Measurements from ENCODE around the gene PIP5K1C. TPM values are rescaled to one million over a fixed set of nuclear protein-coding genes. Genes with fewer than 3 reads are reported as not detected.

Gene PIP5K1C
- total RNA-seq, 6 experiments from 2014 or later: 5.3 to 9.8 (median 7.6) TPM

DNA sequence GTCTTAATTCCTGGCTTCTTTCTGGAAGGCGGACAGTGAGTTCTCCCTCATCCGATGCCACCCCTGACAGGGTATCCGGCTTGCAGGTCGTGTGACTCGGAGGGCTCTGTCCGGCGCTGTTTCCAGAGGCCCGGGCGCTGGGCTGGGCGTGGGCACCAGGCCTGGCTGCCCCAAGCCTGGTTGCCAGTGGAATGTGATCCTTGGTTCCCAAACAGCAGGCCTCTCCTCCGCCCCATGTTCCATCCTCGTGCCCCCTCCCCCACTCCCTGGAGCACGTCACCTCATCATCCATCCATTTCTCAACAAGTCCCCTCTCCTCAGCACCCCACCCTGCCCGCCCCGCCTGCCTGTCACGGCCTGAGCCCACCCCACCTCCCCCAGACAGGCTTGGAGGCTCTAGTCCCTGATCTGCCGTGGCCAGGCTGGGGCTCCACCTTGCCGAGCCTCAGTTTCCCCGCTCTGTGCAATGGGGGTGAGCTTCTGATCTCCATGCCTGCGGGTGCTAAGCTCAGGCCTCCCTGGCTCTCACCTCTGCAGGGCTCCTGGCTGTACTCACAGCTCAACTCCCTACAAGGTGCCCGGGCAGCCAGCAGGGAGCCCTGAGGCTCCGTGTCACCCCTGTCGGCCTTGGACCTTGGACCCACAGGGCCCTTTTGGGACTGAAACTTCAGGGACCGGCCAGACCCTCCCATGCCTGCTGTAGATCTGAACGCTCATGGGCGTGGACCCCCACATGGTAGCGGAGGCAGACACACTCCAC is 95.9 kb downstream of the PIP5K1C start:
- Histone ChIP-seq H3K4me1 (peaks cover 0 to 11% (median 0%) of the 10 kb centered on the region in 4 donors), H3K4me3 (peak overlapping the region; percentile 7 to 29 (median 7)), H3K27me3 (no peaks in the 10 kb centered on the region), H3K9me3 (no peaks in the 10 kb centered on the region), H3K27ac (peak overlapping the region in 2 of 3 donors; percentile 10 to 47), H3K36me3 (no peaks in the 10 kb centered on the region)
- TF ChIP-seq, protein P1, sequence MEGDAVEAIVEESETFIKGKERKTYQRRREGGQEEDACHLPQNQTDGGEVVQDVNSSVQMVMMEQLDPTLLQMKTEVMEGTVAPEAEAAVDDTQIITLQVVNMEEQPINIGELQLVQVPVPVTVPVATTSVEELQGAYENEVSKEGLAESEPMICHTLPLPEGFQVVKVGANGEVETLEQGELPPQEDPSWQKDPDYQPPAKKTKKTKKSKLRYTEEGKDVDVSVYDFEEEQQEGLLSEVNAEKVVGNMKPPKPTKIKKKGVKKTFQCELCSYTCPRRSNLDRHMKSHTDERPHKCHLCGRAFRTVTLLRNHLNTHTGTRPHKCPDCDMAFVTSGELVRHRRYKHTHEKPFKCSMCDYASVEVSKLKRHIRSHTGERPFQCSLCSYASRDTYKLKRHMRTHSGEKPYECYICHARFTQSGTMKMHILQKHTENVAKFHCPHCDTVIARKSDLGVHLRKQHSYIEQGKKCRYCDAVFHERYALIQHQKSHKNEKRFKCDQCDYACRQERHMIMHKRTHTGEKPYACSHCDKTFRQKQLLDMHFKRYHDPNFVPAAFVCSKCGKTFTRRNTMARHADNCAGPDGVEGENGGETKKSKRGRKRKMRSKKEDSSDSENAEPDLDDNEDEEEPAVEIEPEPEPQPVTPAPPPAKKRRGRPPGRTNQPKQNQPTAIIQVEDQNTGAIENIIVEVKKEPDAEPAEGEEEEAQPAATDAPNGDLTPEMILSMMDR (IDR thresholded peaks at IDR 0.05): no peak
- no peak for TF ChIP-seq POLR2A (IDR thresholded peaks at IDR 0.05)
- ATAC-seq (no peak), DNase-seq (no peak)
- intact Hi-C loops (cut with DNase I): no loop called here
- 51% methylated on average over 7 of the region's 27 CpGs for WGBS (ENCODE audit: insufficient coverage, low coverage, low lambda C conversion rate, missing lambda C conversion rate)

DNA sequence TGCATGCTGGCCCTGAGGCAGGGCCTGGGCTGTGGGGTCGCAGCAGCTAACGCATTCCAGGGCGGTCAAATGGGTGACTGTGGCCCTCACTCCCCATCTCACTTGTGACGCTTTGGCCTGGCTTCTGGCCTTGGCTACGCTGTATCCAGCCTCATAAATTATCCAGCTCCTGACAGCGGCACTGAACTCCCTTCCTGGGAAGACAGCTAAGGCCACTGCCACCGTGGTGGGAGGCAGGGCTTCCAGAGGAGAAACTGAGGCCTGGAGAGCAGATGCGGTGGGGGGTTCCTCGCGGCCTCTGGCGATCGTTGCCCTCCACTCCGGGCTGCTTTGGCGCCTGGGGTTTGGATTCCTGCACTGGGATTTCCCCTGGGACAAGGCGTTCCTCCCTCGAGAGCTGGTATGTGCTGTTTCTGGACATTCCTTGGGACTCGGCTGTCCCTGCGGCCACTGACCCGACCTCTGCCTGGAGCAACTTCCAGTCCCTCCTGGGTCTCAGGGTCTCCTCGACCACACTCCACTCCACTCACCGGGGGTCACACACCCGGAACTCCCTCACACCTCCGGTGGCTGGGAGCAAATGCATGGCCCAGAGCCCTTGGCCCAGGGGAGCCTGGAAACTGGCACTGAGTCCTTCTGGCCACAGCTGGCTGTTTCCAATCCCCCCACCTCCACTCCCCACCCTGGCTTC is 97.0 kb downstream of the PIP5K1C start:
- DNase-seq: peak in 1 of 3 donors; percentile 53
- peak in 2 of 4 donors; percentile 30 to 31 for ATAC-seq
- intact Hi-C loops (cut with DNase I): no loop called here
- Histone ChIP-seq H3K36me3 (no peaks in the 10 kb centered on the region), H3K27ac (peak overlapping the region; percentile 26 to 49 (median 47)), H3K9me3 (no peaks in the 10 kb centered on the region), H3K4me3 (no peak overlapping the region), H3K4me1 (peaks cover 0 to 11% (median 0%) of the 10 kb centered on the region in 4 donors), H3K27me3 (no peaks in the 10 kb centered on the region)
- 63% methylated on average over 10 of the region's 23 CpGs for WGBS (ENCODE audit: insufficient coverage, low coverage, low lambda C conversion rate, missing lambda C conversion rate)
- TF ChIP-seq, protein P1 (IDR thresholded peaks at IDR 0.05): no peak
- no peak for TF ChIP-seq POLR2A (IDR thresholded peaks at IDR 0.05)

DNA sequence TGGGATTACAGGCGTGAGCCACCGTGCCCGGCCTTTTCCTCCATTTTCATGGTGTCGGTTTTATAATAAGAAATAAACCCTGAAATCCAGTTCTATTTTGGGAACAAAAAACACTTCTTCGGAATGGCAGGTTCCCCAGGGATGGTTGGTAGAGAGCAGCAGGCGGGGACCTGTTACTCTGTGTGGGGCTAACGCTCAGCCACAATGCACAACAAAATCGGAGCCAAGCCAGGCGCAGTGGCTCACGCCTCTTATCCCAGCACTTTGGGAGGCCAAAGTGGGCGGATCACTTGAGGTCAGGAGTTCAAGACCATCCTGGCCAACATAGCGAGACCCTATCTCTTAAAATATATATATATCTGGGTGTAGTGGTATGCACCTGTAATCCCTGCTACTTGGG is 99.2 kb downstream of the PIP5K1C start:
- ATAC-seq (no peak), DNase-seq (no peak)
- Histone ChIP-seq H3K9me3 (no peaks in the 10 kb centered on the region), H3K36me3 (no peaks in the 10 kb centered on the region), H3K27me3 (no peaks in the 10 kb centered on the region), H3K4me3 (no peak overlapping the region), H3K27ac (no peak overlapping the region), H3K4me1 (peaks cover 0 to under 1% (median 0%) of the 10 kb centered on the region in 4 donors)
- TF ChIP-seq POLR2A (IDR thresholded peaks at IDR 0.05): no peak
- TF ChIP-seq, protein P1 (IDR thresholded peaks at IDR 0.05): no peak
- intact Hi-C loops (cut with DNase I): no loop called here
- 91% methylated on average over 11 of the region's 12 CpGs for WGBS (ENCODE audit: insufficient coverage, low coverage, low lambda C conversion rate, missing lambda C conversion rate)

DNA sequence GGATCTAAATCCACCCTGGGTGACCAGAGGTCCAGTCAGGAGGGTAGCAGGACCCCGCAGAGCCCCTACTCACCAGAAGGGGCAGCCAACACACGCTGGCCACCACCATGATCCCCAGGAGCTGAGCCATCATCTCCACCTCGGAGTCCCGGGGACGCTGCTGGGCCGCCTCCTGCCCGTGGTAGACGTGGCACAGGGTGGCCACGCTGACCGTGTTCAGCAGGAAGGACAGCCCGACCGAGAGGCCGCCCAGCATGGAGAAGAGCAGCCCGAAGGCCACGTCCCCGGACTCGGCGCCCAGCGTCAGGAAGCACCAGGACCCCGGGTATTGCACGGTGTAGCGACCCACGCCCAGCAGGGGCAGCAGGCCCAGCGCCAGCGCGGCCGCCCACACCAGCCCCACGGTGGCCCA is 100.5 kb downstream of the PIP5K1C start:
- ATAC-seq: no peak
- no peak overlapping the region for H3K27ac ChIP-seq
- no peak for DNase-seq
- TF ChIP-seq POLR2A (IDR thresholded peaks at IDR 0.05): no peak
- TF ChIP-seq, protein P1 (IDR thresholded peaks at IDR 0.05): no peak
- H3K27me3 ChIP-seq: no peaks in the 10 kb centered on the region
- no peaks in the 10 kb centered on the region for H3K4me1 ChIP-seq
- WGBS (ENCODE audit: insufficient coverage, low coverage, low lambda C conversion rate, missing lambda C conversion rate): no CpG with 5 or more reads among the region's 28 CpGs
- no peak overlapping the region for H3K4me3 ChIP-seq
- H3K36me3 ChIP-seq: no peaks in the 10 kb centered on the region
- H3K9me3 ChIP-seq: no peaks in the 10 kb centered on the region
- intact Hi-C loops (cut with DNase I): no loop called here
